NB4 (cell line): ENCODE measurements around the gene CABCOCO1.

Source experiments
- MYC ChIP-seq: IDR thresholded peaks from 2 replicates; pipeline ENCODE4 v1.6.1; 2011; ENCODE audit warnings: low read depth, low read length
- POLR2A ChIP-seq: IDR thresholded peaks from 2 replicates; pipeline ENCODE4 v1.6.1; 2011; ENCODE audit warnings: mild to moderate bottlenecking; ENCODE audit not compliant: insufficient read length; ENCODE audit errors: extremely low read depth
- TF ChIP-seq, protein P1 (sequence below): IDR thresholded peaks from one replicate; pipeline ENCODE4 v1.5.1; 2012; ENCODE audit warnings: low read depth, low read length
- TF ChIP-seq, protein P2 (sequence below): IDR thresholded peaks from 2 replicates; pipeline ENCODE4 v1.6.1; 2011; ENCODE audit warnings: low read depth, low read length

DNA sequence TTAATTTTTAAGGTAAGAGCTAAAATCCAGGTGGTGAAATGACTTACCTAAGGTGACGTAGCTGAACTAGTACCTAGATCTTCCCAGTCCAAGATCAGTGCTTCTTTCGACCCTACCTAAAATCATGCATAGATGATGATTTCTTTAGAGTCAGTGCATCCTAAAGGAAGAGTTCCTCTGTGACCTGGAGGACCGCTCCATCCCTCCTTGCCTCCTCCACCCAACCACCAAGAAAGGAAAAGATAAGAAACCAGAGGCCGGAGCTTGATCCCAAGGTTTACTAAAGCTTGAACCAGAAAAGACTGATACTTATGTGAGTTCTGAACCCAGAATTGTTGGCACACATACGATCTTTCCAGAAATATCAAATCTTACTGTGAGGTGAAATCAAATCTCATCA is 101.8 kb downstream of the CABCOCO1 start:
- TF ChIP-seq, protein P1, sequence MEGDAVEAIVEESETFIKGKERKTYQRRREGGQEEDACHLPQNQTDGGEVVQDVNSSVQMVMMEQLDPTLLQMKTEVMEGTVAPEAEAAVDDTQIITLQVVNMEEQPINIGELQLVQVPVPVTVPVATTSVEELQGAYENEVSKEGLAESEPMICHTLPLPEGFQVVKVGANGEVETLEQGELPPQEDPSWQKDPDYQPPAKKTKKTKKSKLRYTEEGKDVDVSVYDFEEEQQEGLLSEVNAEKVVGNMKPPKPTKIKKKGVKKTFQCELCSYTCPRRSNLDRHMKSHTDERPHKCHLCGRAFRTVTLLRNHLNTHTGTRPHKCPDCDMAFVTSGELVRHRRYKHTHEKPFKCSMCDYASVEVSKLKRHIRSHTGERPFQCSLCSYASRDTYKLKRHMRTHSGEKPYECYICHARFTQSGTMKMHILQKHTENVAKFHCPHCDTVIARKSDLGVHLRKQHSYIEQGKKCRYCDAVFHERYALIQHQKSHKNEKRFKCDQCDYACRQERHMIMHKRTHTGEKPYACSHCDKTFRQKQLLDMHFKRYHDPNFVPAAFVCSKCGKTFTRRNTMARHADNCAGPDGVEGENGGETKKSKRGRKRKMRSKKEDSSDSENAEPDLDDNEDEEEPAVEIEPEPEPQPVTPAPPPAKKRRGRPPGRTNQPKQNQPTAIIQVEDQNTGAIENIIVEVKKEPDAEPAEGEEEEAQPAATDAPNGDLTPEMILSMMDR = no peak
- no peak for TF ChIP-seq POLR2A
- TF ChIP-seq MYC = no peak
- TF ChIP-seq, protein P2, sequence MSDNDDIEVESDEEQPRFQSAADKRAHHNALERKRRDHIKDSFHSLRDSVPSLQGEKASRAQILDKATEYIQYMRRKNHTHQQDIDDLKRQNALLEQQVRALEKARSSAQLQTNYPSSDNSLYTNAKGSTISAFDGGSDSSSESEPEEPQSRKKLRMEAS = no peak
